Psoas muscle (tissue), 8 donors: Measurements from ENCODE around the gene TMEM51. TPM values are rescaled to one million over a fixed set of nuclear protein-coding genes. Genes with fewer than 3 reads are reported as not detected.

ENCODE experiments used
- ATAC-seq, 4 donors: fragments of 200-7000 bp; cut with Tn5 transposase; one replicate each; pipeline ENCODE4 v1.9.1; 2020; ENCODE audit warnings: moderate library complexity in 3 of 4, mild to moderate bottlenecking in 2 of 4
- DNase-seq, 2 donors: peaks; one replicate each; pipeline ENCODE4 v3.0.0-alpha.2; 2020
- H3K27ac ChIP-seq: fragments of 200-600 bp; one replicate; pipeline ENCODE4 v1.8.0; 2022
- H3K27me3 ChIP-seq, 3 donors: fragments of 200-600 bp in 1 of 3; one replicate each; pipeline versions ENCODE4 v1.6.1 to v1.8.0; 2013 to 2022; ENCODE audit warnings: low read length in 2 of 3, mild to moderate bottlenecking in 2 of 3, moderate library complexity in 1 of 3; ENCODE audit not compliant: insufficient read depth in 3 of 3
- H3K36me3 ChIP-seq, 2 donors: fragments of 200-600 bp in 1 of 2; one replicate each; pipeline versions ENCODE4 v1.6.1 to v1.8.0; 2013 to 2022; ENCODE audit warnings: low read depth in 1 of 2, mild to moderate bottlenecking in 1 of 2, moderate library complexity in 1 of 2; ENCODE audit not compliant: insufficient read depth in 1 of 2
- H3K4me1 ChIP-seq: fragments of 200-600 bp; one replicate; pipeline ENCODE4 v1.8.0; 2022
- H3K4me3 ChIP-seq: fragments of 200-600 bp; one replicate; pipeline ENCODE4 v1.8.0; 2022; ENCODE audit warnings: mild to moderate bottlenecking
- H3K9me3 ChIP-seq: fragments of 200-600 bp; one replicate; pipeline ENCODE4 v1.8.0; 2022
- WGBS, 3 donors: extraction: QIAGEN DNeasy Blood & Tissue Kit; methylation state at CpG; one replicate each; pipeline versions ENCODE4 v1.1.6 to v1.1.7; 2013; 5-methylcytosine and 5-hydroxymethylcytosine counted together
- intact Hi-C, 2 donors: fragments of 100-400 bp; cut with DNase I; formaldehyde crosslinking; loops; one replicate each; pipeline versions ENCODE4 v1.11.0 to v1.14.2; 2022
- polyA plus RNA-seq, 3 donors: library from polyadenylated mRNA; stranded (reverse); fragments of 200-250 nt; gene quantifications; one replicate each; pipeline ENCODE4 v1.2.3, GENCODE V29; 2013
- total RNA-seq, 4 donors: library from RNA; stranded (reverse); fragmentation: NEBNext Ultra II Directional in 2 of 4; extraction: Animal tissue kit (Norgen Biotek cat#: 25700) in 2 of 4; gene quantifications; one replicate each; pipeline versions ENCODE4 v1.2.1 to v1.2.4, GENCODE V29; 2021 to 2023
- TF ChIP-seq, protein P1 (sequence below): fragments of 200-600 bp; IDR thresholded peaks from one replicate; pipeline ENCODE4 v1.8.0; 2022; ENCODE audit warnings: antibody characterized with exemption
- donor health status: healthy with polysubstance abuse.
- donor health status: DM: no; HTN: no; CAD: no; lungs with moderate emphysema.
- donor health status: Bipolar disorder and iron deficiency.
- donor health status: healthy.
- donor health status: DM: yes; HTN: yes; CAD: no.
- donor health status: DM: no; HTN: no; CAD: no.
- donor health status: DM: no; HTN: no; CAD: no.
- donor health status: DM: yes; HTN: yes; CAD: no.

TMEM51 gene
- total and polyA plus RNA-seq, 7 donors, result 0.67 to 1.7 (median 0.97) TPM

DNA sequence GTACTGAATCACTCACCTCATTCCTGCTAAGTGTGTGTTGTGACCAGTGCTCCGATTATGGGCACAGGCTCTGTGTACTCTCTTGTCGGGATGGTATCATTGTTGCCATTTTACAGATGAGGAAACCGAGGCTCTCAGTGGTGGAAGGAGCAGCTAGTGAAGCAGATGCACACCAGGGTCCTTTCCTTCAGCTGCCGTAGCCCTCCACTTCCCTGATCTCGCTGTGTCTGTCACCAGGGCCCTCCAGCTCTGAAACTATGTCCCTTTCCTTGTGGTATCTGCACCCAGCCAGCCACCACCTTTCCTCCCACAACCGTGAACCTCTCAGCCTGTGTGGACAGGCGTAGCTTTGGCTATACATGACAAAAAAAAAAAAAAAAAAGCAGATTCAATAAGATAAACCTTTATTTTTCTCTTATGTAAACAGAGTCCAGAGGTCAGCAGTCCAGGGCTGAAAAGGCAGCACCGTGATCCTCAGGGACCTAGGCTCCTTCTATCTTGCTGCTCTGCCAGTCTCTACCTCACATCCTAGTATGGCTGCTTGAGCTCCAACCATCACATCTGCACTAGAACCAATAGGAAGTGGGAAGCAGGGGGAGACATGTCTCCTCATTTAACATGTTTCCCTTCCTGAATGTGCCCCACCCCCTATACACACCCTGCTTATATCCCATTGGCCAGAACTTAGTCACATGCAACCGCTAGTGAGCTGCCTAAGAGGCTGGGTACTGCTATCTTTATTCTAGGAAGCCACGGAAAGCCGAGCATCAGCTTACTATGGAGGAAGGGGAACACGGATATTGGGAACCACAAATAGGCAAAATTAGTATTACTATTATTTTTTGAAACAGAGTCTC lies 44.3 kb downstream of the TMEM51 start:
- TF ChIP-seq, protein P1, sequence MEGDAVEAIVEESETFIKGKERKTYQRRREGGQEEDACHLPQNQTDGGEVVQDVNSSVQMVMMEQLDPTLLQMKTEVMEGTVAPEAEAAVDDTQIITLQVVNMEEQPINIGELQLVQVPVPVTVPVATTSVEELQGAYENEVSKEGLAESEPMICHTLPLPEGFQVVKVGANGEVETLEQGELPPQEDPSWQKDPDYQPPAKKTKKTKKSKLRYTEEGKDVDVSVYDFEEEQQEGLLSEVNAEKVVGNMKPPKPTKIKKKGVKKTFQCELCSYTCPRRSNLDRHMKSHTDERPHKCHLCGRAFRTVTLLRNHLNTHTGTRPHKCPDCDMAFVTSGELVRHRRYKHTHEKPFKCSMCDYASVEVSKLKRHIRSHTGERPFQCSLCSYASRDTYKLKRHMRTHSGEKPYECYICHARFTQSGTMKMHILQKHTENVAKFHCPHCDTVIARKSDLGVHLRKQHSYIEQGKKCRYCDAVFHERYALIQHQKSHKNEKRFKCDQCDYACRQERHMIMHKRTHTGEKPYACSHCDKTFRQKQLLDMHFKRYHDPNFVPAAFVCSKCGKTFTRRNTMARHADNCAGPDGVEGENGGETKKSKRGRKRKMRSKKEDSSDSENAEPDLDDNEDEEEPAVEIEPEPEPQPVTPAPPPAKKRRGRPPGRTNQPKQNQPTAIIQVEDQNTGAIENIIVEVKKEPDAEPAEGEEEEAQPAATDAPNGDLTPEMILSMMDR, result no peak
- H3K4me3 ChIP-seq, result no peak overlapping the region
- WGBS, 3 donors, result 87 to 90% (median 88%) methylated on average over 12 of the region's 12 CpGs
- no peaks in the 10 kb centered on the region for H3K4me1 ChIP-seq
- H3K27ac ChIP-seq, result no peak overlapping the region
- intact Hi-C loops, result no loop called here
- peaks cover 0 to under 1% (median 0%) of the 10 kb centered on the region in 3 donors for H3K27me3 ChIP-seq
- no peaks in the 10 kb centered on the region for H3K36me3 ChIP-seq
- DNase-seq, result peak in 1 of 2 donors; percentile 9
- no peak for ATAC-seq
- no peaks in the 10 kb centered on the region for H3K9me3 ChIP-seq

DNA sequence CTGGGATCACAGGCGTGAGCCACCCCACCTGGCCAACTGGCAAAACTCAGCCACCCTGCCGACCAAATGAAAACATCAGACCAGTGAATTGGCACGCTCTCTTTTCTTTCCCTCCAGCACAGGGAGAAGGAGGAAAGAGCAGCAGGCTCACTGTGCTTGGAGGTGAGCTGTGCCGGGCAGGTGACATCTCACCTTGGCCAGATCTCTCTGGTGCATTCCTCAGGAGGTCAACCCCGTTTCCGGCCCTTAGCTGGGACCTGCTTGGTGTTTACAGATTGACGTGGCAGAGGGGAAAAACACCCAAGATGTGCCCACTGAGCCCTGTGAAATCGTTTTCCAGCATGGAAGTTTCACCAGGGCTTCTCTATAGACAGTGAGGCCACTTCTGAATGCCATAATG lies 45.1 kb downstream of the TMEM51 start:
- peak in 1 of 2 donors; percentile 25 for DNase-seq
- no peaks in the 10 kb centered on the region for H3K9me3 ChIP-seq
- TF ChIP-seq, protein P1, result no peak
- no peak overlapping the region for H3K27ac ChIP-seq
- no peak overlapping the region for H3K4me3 ChIP-seq
- no peaks in the 10 kb centered on the region for H3K4me1 ChIP-seq
- intact Hi-C loops, result no loop called here
- 76 to 86% (median 82%) methylated on average over 8 of the region's 8 CpGs for WGBS, 3 donors
- no peak for ATAC-seq
- no peaks in the 10 kb centered on the region for H3K27me3 ChIP-seq
- no peaks in the 10 kb centered on the region for H3K36me3 ChIP-seq

DNA sequence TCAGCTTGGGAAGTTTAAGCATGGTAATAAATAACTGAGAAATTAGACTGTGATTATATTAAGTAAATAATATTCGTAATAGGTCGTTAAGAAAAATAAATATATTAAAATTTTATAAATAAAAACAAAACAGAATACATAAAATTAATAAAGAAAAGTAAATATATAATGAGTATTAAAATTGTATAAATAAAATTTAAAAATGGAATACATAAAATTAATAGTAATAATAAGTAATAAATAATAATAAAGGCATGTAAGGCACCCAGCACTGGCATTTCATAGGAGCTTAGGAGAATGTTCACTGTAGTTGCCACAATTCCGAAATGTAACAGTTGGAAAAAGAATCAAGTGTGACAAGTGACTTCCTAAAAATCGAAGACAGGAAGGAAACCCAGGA lies 47.7 kb downstream of the TMEM51 start:
- TF ChIP-seq, protein P1, result no peak
- no peak for DNase-seq
- Histone ChIP-seq H3K27ac (no peak overlapping the region), H3K4me3 (no peak overlapping the region), H3K36me3 (no peaks in the 10 kb centered on the region), H3K4me1 (no peaks in the 10 kb centered on the region), H3K9me3 (no peaks in the 10 kb centered on the region), H3K27me3 (no peaks in the 10 kb centered on the region)
- intact Hi-C loops, result no loop called here
- ATAC-seq, result no peak
- whole genome bisulfite sequencing, 3 donors, result 78 to 81% (median 78%) methylated on average over 4 of the region's 4 CpGs

DNA sequence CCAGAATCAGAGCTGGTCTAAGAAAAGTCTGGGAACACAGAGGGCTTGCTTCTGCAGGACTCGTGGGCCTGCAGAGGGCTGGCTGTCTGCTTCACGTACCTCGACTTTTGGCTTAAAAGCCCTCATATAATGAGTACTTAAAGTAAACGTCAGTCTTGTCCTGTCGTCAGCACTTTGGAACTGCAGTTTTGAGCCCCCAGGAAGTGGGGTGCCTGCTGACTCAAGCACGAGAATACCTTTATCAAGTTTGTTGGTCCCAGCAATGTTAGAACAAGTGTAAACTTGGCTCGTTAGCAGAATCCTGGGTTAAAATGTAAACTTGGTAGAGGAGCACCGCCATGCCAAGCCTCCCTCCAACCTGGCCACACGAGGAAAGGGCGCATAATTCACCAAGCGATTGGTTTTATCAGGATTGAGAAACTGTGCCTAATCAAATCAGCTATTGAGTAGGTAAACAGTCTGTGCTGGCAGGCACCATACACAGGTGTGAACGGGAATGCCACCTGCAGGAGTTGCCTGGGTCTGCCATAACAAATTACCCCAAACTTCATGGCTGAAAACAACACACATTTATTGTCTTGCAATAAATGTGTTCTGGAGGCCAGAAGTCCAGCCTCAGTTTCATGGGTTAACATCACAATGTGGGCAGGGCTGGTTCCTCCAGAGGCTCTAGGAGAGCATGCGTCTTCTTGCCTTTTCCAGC lies 48.5 kb downstream of the TMEM51 start:
- TF ChIP-seq, protein P1, result no peak
- WGBS, 3 donors, result 80 to 86% (median 84%) methylated on average over 13 of the region's 13 CpGs
- intact Hi-C loops, result no loop called here

More for the DNA sequence above, 48.5 kb downstream of the TMEM51 start:
- H3K27ac ChIP-seq, result no peak overlapping the region
- DNase-seq (peak in 1 of 2 donors; percentile 12), ATAC-seq (no peak)
- no peaks in the 10 kb centered on the region for H3K27me3 ChIP-seq
- no peaks in the 10 kb centered on the region for H3K36me3 ChIP-seq
- no peaks in the 10 kb centered on the region for H3K4me1 ChIP-seq
- H3K4me3 ChIP-seq, result no peak overlapping the region
- no peaks in the 10 kb centered on the region for H3K9me3 ChIP-seq
